ENCODE results near the gene ARPC1B. TPM values are rescaled to one million over a fixed set of nuclear protein-coding genes. Genes with fewer than 3 reads are reported as not detected.
A peak's percentile ranks its signal among the peaks of the same experiment; 100 is the strongest.
"Not testable (repeated sequence)": the region's sequence is repeated elsewhere in the genome, so short reads cannot be mapped to it uniquely, and the experiment has no call there.

ARPC1B gene
- total and polyA plus RNA-seq, 4 experiments from 2014 or later = 188 to 906 (median 527) TPM

- Histone ChIP-seq H3K36me3 (ENCODE audit: insufficient read depth, low read length) (peaks cover 37% of the 10 kb centered on the region), H3K27ac (ENCODE audit: low read depth, low read length) (no peak overlapping the region), H3K9me3 (ENCODE audit: control insufficient read depth in 1 of 2, low read length in 2 of 2) (no peaks in the 10 kb centered on the region), H3K4me3 (ENCODE audit: low read length in 2 of 2) (no peak overlapping the region), H3K4me1 (ENCODE audit: insufficient read depth, low read length) (no peaks in the 10 kb centered on the region), H3K27me3 (ENCODE audit: insufficient read depth, low read length) (no peaks in the 10 kb centered on the region)
- ChIA-PET CTCF (ENCODE audit: partially characterized antibody) (interaction anchor here (1.1 kb wide), 1 partner anchor 9 kb away, joined by 3 read pairs; no protein-coding TSS in a partner anchor), POLR2A (ENCODE audit: partially characterized antibody) (interaction anchor here (1.3 kb wide), 1 partner anchor 14 kb away, joined by 7 read pairs; the partner anchor contains the start of genes BUD31 and PDAP1)
- Mint-ChIP-seq H3K9me3 (no peaks in the 10 kb centered on the region), H3K27me3 (no peaks in the 10 kb centered on the region), H3K27ac (peak overlapping the region in 2 of 7 donors; percentile 43 to 76), H3K4me1 (peaks cover 0 to under 1% (median 0%) of the 10 kb centered on the region in 4 donors), H3K36me3 (peaks cover 18 to 57% of the 10 kb centered on the region in 2 donors), H3K4me3 (no peak overlapping the region)
- no peak for DNase-seq
- intact Hi-C loops (cut with micrococcal nuclease) = no loop called here
Observed at GRCh38 chr7:99422625-99423024, 48.1 kb downstream of the ARPC1B start.

DNA sequence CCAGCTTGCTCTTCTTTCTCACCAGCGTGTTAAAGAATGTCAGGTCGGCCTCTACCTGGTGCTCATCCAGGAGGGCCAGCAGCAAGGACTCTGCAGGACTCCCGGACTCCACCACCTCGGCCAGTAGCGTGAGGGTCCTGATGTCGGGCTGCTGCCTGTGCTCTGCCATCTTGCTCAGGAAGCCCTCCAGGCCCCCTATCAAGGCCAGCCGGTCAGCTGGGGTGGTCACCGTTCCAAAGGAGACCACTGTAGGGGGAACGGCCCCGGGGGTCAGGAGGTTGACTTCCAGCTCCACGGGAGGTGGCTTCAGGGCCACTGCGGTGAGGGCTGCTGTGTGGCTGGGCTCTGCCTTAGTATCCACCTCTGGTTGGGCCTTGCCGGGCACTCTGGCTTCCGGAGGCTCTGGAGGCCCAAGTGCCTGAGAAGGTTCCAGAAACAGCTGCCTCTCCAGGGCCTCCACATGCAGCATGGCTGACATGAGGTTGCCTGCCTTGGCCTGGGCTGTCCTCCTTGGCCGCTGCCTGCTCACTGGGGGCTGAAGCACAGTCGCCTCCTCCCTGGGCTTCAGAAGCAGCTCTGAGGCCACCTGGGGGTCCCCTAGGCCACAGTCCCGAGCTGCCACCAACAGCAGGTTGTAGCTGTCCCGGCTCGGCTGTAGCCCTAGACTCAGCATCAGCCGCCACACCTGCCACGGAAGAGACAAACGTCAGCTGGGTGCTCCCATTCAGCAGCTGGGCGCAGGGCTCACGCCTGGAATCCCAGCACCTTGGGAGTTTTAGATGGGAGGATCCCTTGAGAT lies 50.6 kb downstream of the ARPC1B start:
- ChIA-PET POLR2A (ENCODE audit: partially characterized antibody) (interaction anchor here (1.0 kb wide), 1 partner anchor 12 kb away, joined by 3 read pairs; no protein-coding TSS in a partner anchor), CTCF (ENCODE audit: partially characterized antibody) (no interaction called here)
- Mint-ChIP-seq H3K27ac (no peak overlapping the region), H3K9me3 (no peaks in the 10 kb centered on the region), H3K4me1 (peaks cover 2 to 8% (median 5%) of the 10 kb centered on the region in 4 donors), H3K4me3 (no peak overlapping the region), H3K27me3 (no peaks in the 10 kb centered on the region), H3K36me3 (peaks cover 9 to 47% of the 10 kb centered on the region in 2 donors)
- H3K36me3 ChIP-seq (ENCODE audit: insufficient read depth, low read length) = peaks cover 12% of the 10 kb centered on the region
- no peak overlapping the region for H3K4me3 ChIP-seq (ENCODE audit: low read length in 2 of 2)
- no peaks in the 10 kb centered on the region for H3K27me3 ChIP-seq (ENCODE audit: insufficient read depth, low read length)
- H3K4me1 ChIP-seq (ENCODE audit: insufficient read depth, low read length) = peaks cover 5% of the 10 kb centered on the region
- no peak for DNase-seq
- intact Hi-C loops (cut with micrococcal nuclease) = no loop called here
- no peak overlapping the region for H3K27ac ChIP-seq (ENCODE audit: low read depth, low read length)
- H3K9me3 ChIP-seq (ENCODE audit: control insufficient read depth in 1 of 2, low read length in 2 of 2) = no peaks in the 10 kb centered on the region

GRCh38 chr7:99428972-99429566 lies 54.5 kb downstream of the ARPC1B start:
- Histone ChIP-seq H3K4me3 (ENCODE audit: low read length in 2 of 2) (no peak overlapping the region), H3K27me3 (ENCODE audit: insufficient read depth, low read length) (no peaks in the 10 kb centered on the region), H3K36me3 (ENCODE audit: insufficient read depth, low read length) (peaks cover 9% of the 10 kb centered on the region), H3K27ac (ENCODE audit: low read depth, low read length) (no peak overlapping the region), H3K9me3 (ENCODE audit: control insufficient read depth in 1 of 2, low read length in 2 of 2) (no peaks in the 10 kb centered on the region), H3K4me1 (ENCODE audit: insufficient read depth, low read length) (peaks cover 5% of the 10 kb centered on the region)
- Mint-ChIP-seq H3K36me3 (peaks cover 0 to 44% of the 10 kb centered on the region in 2 donors), H3K9me3 (peaks cover 0 to 1% (median 0%) of the 10 kb centered on the region in 8 donors), H3K27me3 (no peaks in the 10 kb centered on the region), H3K4me1 (peaks cover 2 to 8% (median 5%) of the 10 kb centered on the region in 4 donors), H3K4me3 (peak overlapping the region in 1 of 8 donors; percentile 8), H3K27ac (peak overlapping the region in 4 of 7 donors; percentile 31 to 85 (median 39))
- POLR2A ChIA-PET (ENCODE audit: partially characterized antibody) = interaction anchor here (1.3 to 1.4 kb wide), 2 partner anchors 9 to 20 kb away, joined by 4 to 7 read pairs; partner anchors contain the start of genes BUD31, PDAP1 and PTCD1
- DNase-seq = peak in 2 of 5 donors; percentile 25 to 34
- CTCF ChIA-PET (ENCODE audit: partially characterized antibody) = no interaction called here
- intact Hi-C loops (cut with micrococcal nuclease) = no loop called here

DNA sequence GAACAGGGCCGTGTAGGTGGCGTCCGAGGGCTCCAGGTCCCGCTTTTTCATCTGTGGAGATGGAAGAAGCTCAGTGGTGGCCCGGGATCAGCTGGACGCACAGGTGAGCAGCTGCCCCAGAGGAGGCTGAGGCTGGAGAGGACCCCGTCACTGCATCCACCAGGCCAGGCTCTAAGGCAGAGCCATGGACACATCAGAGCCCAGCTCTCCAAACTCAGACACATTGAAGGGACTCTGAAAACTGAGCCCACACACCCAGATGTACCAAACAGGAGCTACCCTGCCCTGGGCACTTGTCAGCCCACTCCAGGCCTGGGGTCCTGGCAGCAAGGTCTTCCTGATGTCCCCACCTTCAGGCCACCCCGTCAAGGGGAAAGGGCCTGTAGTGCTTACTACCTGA lies 55.2 kb downstream of the ARPC1B start:
- H3K36me3 Mint-ChIP-seq = peaks cover 0 to 45% of the 10 kb centered on the region in 2 donors

DNA sequence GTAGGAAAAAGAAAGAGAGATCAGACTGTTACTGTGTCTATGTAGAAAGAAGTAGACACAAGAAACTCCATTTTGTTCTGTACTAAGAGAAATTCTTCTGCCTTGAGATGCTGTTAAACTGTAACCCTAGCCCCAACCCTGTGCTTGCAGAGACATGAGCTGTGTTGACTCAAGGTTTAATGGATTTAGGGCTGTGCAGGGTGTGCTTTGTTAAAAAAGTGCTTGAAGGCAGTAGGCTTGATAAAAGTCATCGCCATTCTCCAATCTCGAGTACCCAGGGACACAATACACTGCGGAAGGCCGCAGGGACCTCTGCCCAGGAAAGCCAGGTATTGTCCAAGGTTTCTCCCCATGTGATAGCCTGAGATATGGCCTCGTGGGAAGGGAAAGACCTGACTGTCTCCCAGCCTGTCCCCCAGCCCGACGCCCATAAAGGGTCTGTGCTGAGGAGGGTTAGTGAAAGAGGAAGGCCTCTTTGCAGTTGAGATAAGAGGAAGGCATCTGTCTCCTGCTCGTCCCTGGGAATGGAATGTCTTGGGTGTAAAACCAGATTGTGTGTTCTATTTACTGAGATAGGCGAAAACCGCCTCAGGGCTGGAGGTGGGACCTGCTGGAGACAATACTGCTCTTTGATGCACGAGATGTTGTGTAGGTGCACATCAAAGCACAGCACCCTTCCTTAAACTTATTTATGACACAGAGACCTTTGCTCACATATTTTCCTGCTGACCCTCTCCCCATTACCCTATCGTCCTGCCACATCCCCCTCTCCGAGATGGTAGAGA lies 57.4 kb downstream of the ARPC1B start:
- H3K27ac ChIP-seq (ENCODE audit: low read depth, low read length); CTCF ChIA-PET (ENCODE audit: partially characterized antibody); H3K9me3 Mint-ChIP-seq; H3K36me3 ChIP-seq (ENCODE audit: insufficient read depth, low read length); H3K27me3 ChIP-seq (ENCODE audit: insufficient read depth, low read length); H3K27me3 Mint-ChIP-seq; DNase-seq; H3K4me3 Mint-ChIP-seq; H3K4me3 ChIP-seq (ENCODE audit: low read length in 2 of 2); H3K9me3 ChIP-seq (ENCODE audit: control insufficient read depth in 1 of 2, low read length in 2 of 2); intact Hi-C loops (cut with micrococcal nuclease); H3K4me1 ChIP-seq (ENCODE audit: insufficient read depth, low read length); POLR2A ChIA-PET (ENCODE audit: partially characterized antibody): not testable (repeated sequence)
- H3K27ac Mint-ChIP-seq = peak overlapping the region in 1 of 7 donors; percentile 31
- H3K36me3 Mint-ChIP-seq = peaks cover 0 to 41% of the 10 kb centered on the region in 2 donors
- peaks cover 2 to 11% (median 6%) of the 10 kb centered on the region in 4 donors for H3K4me1 Mint-ChIP-seq

More for the DNA sequence above, 55.2 kb downstream of the ARPC1B start:
- CTCF ChIA-PET (ENCODE audit: partially characterized antibody) = no interaction called here
- H3K9me3 ChIP-seq (ENCODE audit: control insufficient read depth in 1 of 2, low read length in 2 of 2) = no peaks in the 10 kb centered on the region
- H3K4me1 ChIP-seq (ENCODE audit: insufficient read depth, low read length) = peaks cover 5% of the 10 kb centered on the region
- no peak overlapping the region for H3K4me3 ChIP-seq (ENCODE audit: low read length in 2 of 2)
- no peak for DNase-seq
- Mint-ChIP-seq H3K4me3 (no peak overlapping the region), H3K27ac (no peak overlapping the region), H3K9me3 (peaks cover 0 to 1% (median 0%) of the 10 kb centered on the region in 8 donors), H3K4me1 (peaks cover 2 to 8% (median 5%) of the 10 kb centered on the region in 4 donors), H3K27me3 (no peaks in the 10 kb centered on the region)
- peaks cover 9% of the 10 kb centered on the region for H3K36me3 ChIP-seq (ENCODE audit: insufficient read depth, low read length)
- POLR2A ChIA-PET (ENCODE audit: partially characterized antibody) = interaction anchor here (1.3 to 1.4 kb wide), 2 partner anchors 8 to 21 kb away, joined by 4 to 7 read pairs; partner anchors contain the start of genes BUD31, PDAP1 and PTCD1
- H3K27me3 ChIP-seq (ENCODE audit: insufficient read depth, low read length) = no peaks in the 10 kb centered on the region
- intact Hi-C loops (cut with micrococcal nuclease) = no loop called here
- no peak overlapping the region for H3K27ac ChIP-seq (ENCODE audit: low read depth, low read length)

- no peaks in the 10 kb centered on the region for H3K27me3 ChIP-seq (ENCODE audit: insufficient read depth, low read length)
- POLR2A ChIA-PET (ENCODE audit: partially characterized antibody) = interaction anchor here (0.5 kb wide), 1 partner anchor 14 kb away, joined by 3 read pairs; no protein-coding TSS in a partner anchor
- Mint-ChIP-seq H3K4me1 (peaks cover 2 to 12% (median 9%) of the 10 kb centered on the region in 4 donors), H3K36me3 (peaks cover 0 to 37% of the 10 kb centered on the region in 2 donors), H3K27ac (no peak overlapping the region), H3K4me3 (no peak overlapping the region), H3K27me3 (no peaks in the 10 kb centered on the region), H3K9me3 (peaks cover 0 to 1% (median 0%) of the 10 kb centered on the region in 8 donors)
- CTCF ChIA-PET (ENCODE audit: partially characterized antibody) = no interaction called here
- H3K27ac ChIP-seq (ENCODE audit: low read depth, low read length) = no peak overlapping the region
- DNase-seq = no peak
- peaks cover 10% of the 10 kb centered on the region for H3K4me1 ChIP-seq (ENCODE audit: insufficient read depth, low read length)
- H3K36me3 ChIP-seq (ENCODE audit: insufficient read depth, low read length) = peaks cover 9% of the 10 kb centered on the region
- intact Hi-C loops (cut with micrococcal nuclease) = no loop called here
- no peaks in the 10 kb centered on the region for H3K9me3 ChIP-seq (ENCODE audit: control insufficient read depth in 1 of 2, low read length in 2 of 2)
- no peak overlapping the region for H3K4me3 ChIP-seq (ENCODE audit: low read length in 2 of 2)
Observed at GRCh38 chr7:99433158-99433557, 58.6 kb downstream of the ARPC1B start.
